PC-3 (cell line): Measurements from ENCODE around the gene FOXO6. TPM values are rescaled to one million over a fixed set of nuclear protein-coding genes. Genes with fewer than 3 reads are reported as not detected.

Experiments used
- ATAC-seq: fragments of 200-7000 bp; cut with Tn5 transposase; 2 replicates; pipeline ENCODE4 v1.9.1; 2020; ENCODE audit warnings: mild to moderate bottlenecking, moderate library complexity
- BruUV-seq: library from RNA; stranded (reverse); fragments of 400-500 nt; replicated peaks from 2 replicates; lab custom pipeline; 2021; lab: Mats Ljungman, UMichigan
- CTCF ChIA-PET: fragments of 300-600 bp; sonication (Branson Sonifier 250); formaldehyde crosslinking; loops from one replicate; lab custom pipeline; 2022; ENCODE audit warnings: antibody characterized with exemption; lab: Charles Lee
- POLR2A ChIA-PET: fragments of 300-600 bp; sonication (Branson Sonifier 250); formaldehyde crosslinking; loops from one replicate; lab custom pipeline; 2022; ENCODE audit warnings: antibody characterized with exemption; ENCODE audit not compliant: unreplicated experiment; lab: Charles Lee
- DNase-seq: peaks from one replicate; pipeline ENCODE4 v3.0.0-alpha.2; 2015
- H2AFZ ChIP-seq: fragments of 300-600 bp; sonication (generic); 2 replicates; pipeline ENCODE4 v1.6.0; 2016; ENCODE audit warnings: antibody characterized with exemption, low read length
- H3F3A ChIP-seq: fragments of 300-600 bp; sonication (generic); one replicate; pipeline ENCODE4 v1.6.0; 2017; ENCODE audit warnings: antibody characterized with exemption, low read length, control low read depth, mild to moderate bottlenecking; ENCODE audit not compliant: unreplicated experiment
- H3K27ac ChIP-seq: fragments of 300-600 bp; sonication (generic); 2 replicates; pipeline ENCODE4 v1.5.1; 2016; ENCODE audit warnings: mild to moderate bottlenecking, low read length
- H3K27me3 ChIP-seq: fragments of 300-600 bp; sonication (generic); 2 replicates; pipeline ENCODE4 v1.6.1; 2016; ENCODE audit warnings: low read length, mixed read lengths
- H3K36me3 ChIP-seq: fragments of 300-600 bp; sonication (generic); 2 replicates; pipeline ENCODE4 v1.6.1; 2016; ENCODE audit warnings: low read depth, mixed run types, low read length, mixed read lengths
- H3K4me1 ChIP-seq: fragments of 300-600 bp; sonication (generic); 2 replicates; pipeline ENCODE4 v1.5.1; 2016; ENCODE audit warnings: low read length; ENCODE audit not compliant: insufficient read depth
- H3K4me2 ChIP-seq: fragments of 300-600 bp; sonication (generic); 2 replicates; pipeline ENCODE4 v1.6.0; 2016; ENCODE audit warnings: low read length
- H3K4me3 ChIP-seq: fragments of 300-600 bp; sonication (generic); 2 replicates; pipeline ENCODE4 v1.5.1; 2016; ENCODE audit warnings: mild to moderate bottlenecking, low read length, mixed read lengths
- H3K79me2 ChIP-seq: fragments of 300-600 bp; sonication (generic); 2 replicates; pipeline ENCODE4 v1.6.1; 2017; ENCODE audit warnings: low read length, mixed read lengths
- H3K9ac ChIP-seq: fragments of 300-600 bp; sonication (generic); 2 replicates; pipeline ENCODE4 v1.6.0; 2016; ENCODE audit warnings: mild to moderate bottlenecking, low read length
- H3K9me2 ChIP-seq: fragments of 300-600 bp; sonication (generic); replicated peaks from 2 replicates; pipeline ENCODE4 v1.6.1; 2016; ENCODE audit warnings: mixed run types, low read length, mixed read lengths
- H3K9me3 ChIP-seq: fragments of 300-600 bp; sonication (generic); 2 replicates; pipeline ENCODE4 v1.6.1; 2016; ENCODE audit warnings: low read length, mixed read lengths
- H4K20me1 ChIP-seq: fragments of 300-600 bp; sonication (generic); 2 replicates; pipeline ENCODE4 v1.6.1; 2016; ENCODE audit warnings: low read length, mixed read lengths
- CTCF ChIP-seq: fragments of 300-600 bp; sonication (generic); conservative IDR thresholded peaks from 2 replicates; pipeline ENCODE4 v1.5.1; 2017; ENCODE audit warnings: antibody characterized with exemption, low read depth, mild to moderate bottlenecking, low read length
- EZH2 ChIP-seq: fragments of 300-600 bp; sonication (generic); IDR thresholded peaks from one replicate; pipeline ENCODE4 v1.6.1; 2017; ENCODE audit warnings: antibody characterized with exemption, mild to moderate bottlenecking, low read length; ENCODE audit not compliant: unreplicated experiment
- EZH2phosphoT487 ChIP-seq: fragments of 300-600 bp; sonication (generic); IDR thresholded peaks from 2 replicates; pipeline ENCODE4 v1.6.1; 2018; ENCODE audit warnings: mild to moderate bottlenecking, antibody characterized with exemption, low read length, borderline replicate concordance
- intact Hi-C: fragments of 100-400 bp; cut with micrococcal nuclease; formaldehyde crosslinking; loops from 2 replicates; pipeline ENCODE4 v1.9.0; 2023
- total RNA-seq: library from RNA; depleted of rRNA; stranded (reverse); fragments of >200 nt; gene quantifications from 2 replicates; pipeline ENCODE4 v1.2.3, GENCODE V29; 2014

FOXO6 gene
- total RNA-seq, 1 experiment from 2014 or later, result 1.2 TPM

GRCh38 chr1:41313661-41314131, 47.5 kb upstream of the FOXO6 start:
- Histone ChIP-seq H3K27me3 (no peaks in the 10 kb centered on the region), H3K27ac (no peak overlapping the region), H3K4me2 (no peak overlapping the region), H3K4me3 (no peak overlapping the region), H4K20me1 (no peaks in the 10 kb centered on the region), H3K36me3 (no peaks in the 10 kb centered on the region), H3K9ac (no peak overlapping the region), H3K79me2 (no peaks in the 10 kb centered on the region), H2AFZ (no peak overlapping the region), H3F3A (no peaks in the 10 kb centered on the region), H3K9me2 (no peaks in the 10 kb centered on the region), H3K9me3 (no peaks in the 10 kb centered on the region), H3K4me1 (peaks cover 10% of the 10 kb centered on the region; the same call in 1 of the 2 replicates)
- intact Hi-C loops, result no loop called here
- DNase-seq (peak; percentile 31), ATAC-seq (no peak)
- no TSS peak for BruUV-seq
- ChIA-PET POLR2A (no interaction called here), CTCF (no interaction called here)
- TF ChIP-seq EZH2phosphoT487 (no peak), CTCF (peak; percentile 68)

- no peaks in the 10 kb centered on the region for H3K9me3 ChIP-seq
- H3K4me2 ChIP-seq, result no peak overlapping the region
- no peaks in the 10 kb centered on the region for H3F3A ChIP-seq
- no peaks in the 10 kb centered on the region for H3K9me2 ChIP-seq
- H3K4me1 ChIP-seq, result peaks cover 10% of the 10 kb centered on the region; the same call in 1 of the 2 replicates
- TF ChIP-seq EZH2phosphoT487, result no peak
- no peak for TF ChIP-seq EZH2
- TF ChIP-seq CTCF, result no peak
- ChIA-PET POLR2A (no interaction called here), CTCF (no interaction called here)
- intact Hi-C loops, result no loop called here
- no peaks in the 10 kb centered on the region for H4K20me1 ChIP-seq
- no peak for DNase-seq
- no peak for ATAC-seq
- H3K79me2 ChIP-seq, result no peaks in the 10 kb centered on the region
- no peak overlapping the region for H3K9ac ChIP-seq
- no peak overlapping the region for H3K4me3 ChIP-seq
- H2AFZ ChIP-seq, result no peak overlapping the region
- no TSS peak for BruUV-seq
- H3K27ac ChIP-seq, result no peak overlapping the region
- no peaks in the 10 kb centered on the region for H3K36me3 ChIP-seq
- H3K27me3 ChIP-seq, result no peaks in the 10 kb centered on the region
These were observed 46.7 kb upstream of the FOXO6 start for GRCh38 chr1:41314376-41315145.
